ENCODE data around the gene CHPF. TPM values are rescaled to one million over a fixed set of nuclear protein-coding genes. Genes with fewer than 3 reads are reported as not detected.

Gene CHPF
- total RNA-seq, 1 experiment from 2014 or later: 13.8 TPM

DNA sequence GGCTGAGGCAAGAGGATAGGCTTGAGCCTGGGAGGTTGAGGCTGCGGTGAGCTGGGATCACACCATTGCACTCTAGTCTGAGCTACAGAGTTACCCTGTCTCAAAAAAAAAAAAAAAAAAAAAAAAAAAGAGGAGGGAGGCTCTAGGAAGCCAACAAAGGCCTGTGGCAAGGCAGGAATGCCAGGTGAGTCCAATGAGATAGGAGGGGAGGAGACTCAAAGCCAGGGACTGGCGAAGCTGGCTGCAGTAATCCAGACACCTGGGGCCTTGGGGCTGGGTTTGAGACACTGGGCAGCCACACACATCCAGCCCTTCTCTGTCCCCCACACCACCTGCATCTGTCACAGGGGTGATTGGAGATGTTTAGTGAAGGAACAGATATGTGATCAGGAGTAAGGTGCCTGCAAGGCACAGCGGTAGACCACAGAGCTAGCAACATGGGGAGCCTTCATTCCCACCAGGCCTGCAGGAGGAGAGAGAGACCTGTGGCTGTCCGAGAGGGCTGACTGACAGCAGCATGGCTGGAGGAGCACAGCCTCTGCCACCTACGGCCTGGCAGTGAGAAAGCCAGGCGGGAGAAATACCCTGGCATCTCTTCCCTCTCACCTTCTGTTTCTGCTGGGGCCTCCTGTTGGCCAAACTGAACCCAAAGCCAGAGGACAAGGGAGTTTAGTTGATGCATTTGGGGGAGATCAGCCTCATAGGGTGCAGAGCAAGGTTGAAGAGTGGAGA, 9.5 kb downstream of the CHPF start:
- no peak overlapping the region for H3K27ac ChIP-seq (ENCODE audit: low read depth, low read length, poor library complexity, severe bottlenecking)
- ChIA-PET CTCF (no interaction called here), POLR2A (ENCODE audit: low non-redundant PET) (no interaction called here)
- H3K4me1 ChIP-seq (ENCODE audit: insufficient read depth, low read length, poor library complexity, severe bottlenecking): peaks cover 9% of the 10 kb centered on the region
- no peak overlapping the region for H3K4me3 ChIP-seq (ENCODE audit: low read depth, low read length, poor library complexity, severe bottlenecking)
- no peaks in the 10 kb centered on the region for H3K36me3 ChIP-seq (ENCODE audit: insufficient read depth, low read length, poor library complexity, severe bottlenecking)
- H3K27me3 ChIP-seq (replicated peaks; ENCODE audit: insufficient read depth, low read depth, low read length, poor library complexity): no peaks in the 10 kb centered on the region
- no TSS peak for BruUV-seq (replicated peaks)
- TF ChIP-seq, protein P1, sequence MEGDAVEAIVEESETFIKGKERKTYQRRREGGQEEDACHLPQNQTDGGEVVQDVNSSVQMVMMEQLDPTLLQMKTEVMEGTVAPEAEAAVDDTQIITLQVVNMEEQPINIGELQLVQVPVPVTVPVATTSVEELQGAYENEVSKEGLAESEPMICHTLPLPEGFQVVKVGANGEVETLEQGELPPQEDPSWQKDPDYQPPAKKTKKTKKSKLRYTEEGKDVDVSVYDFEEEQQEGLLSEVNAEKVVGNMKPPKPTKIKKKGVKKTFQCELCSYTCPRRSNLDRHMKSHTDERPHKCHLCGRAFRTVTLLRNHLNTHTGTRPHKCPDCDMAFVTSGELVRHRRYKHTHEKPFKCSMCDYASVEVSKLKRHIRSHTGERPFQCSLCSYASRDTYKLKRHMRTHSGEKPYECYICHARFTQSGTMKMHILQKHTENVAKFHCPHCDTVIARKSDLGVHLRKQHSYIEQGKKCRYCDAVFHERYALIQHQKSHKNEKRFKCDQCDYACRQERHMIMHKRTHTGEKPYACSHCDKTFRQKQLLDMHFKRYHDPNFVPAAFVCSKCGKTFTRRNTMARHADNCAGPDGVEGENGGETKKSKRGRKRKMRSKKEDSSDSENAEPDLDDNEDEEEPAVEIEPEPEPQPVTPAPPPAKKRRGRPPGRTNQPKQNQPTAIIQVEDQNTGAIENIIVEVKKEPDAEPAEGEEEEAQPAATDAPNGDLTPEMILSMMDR (conservative IDR thresholded peaks at IDR 0.05; ENCODE audit: low read depth, low read length): no peak
- H3K9me3 ChIP-seq (ENCODE audit: low read depth, low read length, poor library complexity, severe bottlenecking): no peaks in the 10 kb centered on the region
- no peak for DNase-seq (ENCODE audit: low spot score)
- intact Hi-C loops (cut with micrococcal nuclease; ENCODE audit: unreplicated experiment): no loop called here

DNA sequence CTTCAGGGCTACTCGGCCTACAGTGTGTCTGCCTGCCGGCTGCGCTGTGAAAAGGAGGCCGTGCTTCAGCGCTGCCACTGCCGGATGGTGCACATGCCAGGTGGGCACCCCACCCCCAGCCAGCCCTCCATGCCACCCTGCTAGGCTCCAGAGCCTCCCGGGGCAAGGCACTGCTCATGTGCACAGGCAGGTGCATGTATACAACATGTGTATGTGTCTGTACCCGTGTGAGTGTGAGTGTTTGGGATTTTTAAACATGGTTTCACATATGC, 11.3 kb downstream of the CHPF start:
- CTCF ChIA-PET: interaction anchor here (0.5 to 3.3 kb wide), 2 partner anchors 36 to 144 kb away, joined by 5 to 101 read pairs; partner anchors contain the start of genes DNPEP and GMPPA
- no peaks in the 10 kb centered on the region for H3K27me3 ChIP-seq (replicated peaks; ENCODE audit: insufficient read depth, low read depth, low read length, poor library complexity)
- intact Hi-C loops (cut with micrococcal nuclease; ENCODE audit: unreplicated experiment): no loop called here
- no peak overlapping the region for H3K4me3 ChIP-seq (ENCODE audit: low read depth, low read length, poor library complexity, severe bottlenecking)
- H3K4me1 ChIP-seq (ENCODE audit: insufficient read depth, low read length, poor library complexity, severe bottlenecking): peaks cover 3% of the 10 kb centered on the region
- no peaks in the 10 kb centered on the region for H3K9me3 ChIP-seq (ENCODE audit: low read depth, low read length, poor library complexity, severe bottlenecking)
- POLR2A ChIA-PET (ENCODE audit: low non-redundant PET): no interaction called here
- no peaks in the 10 kb centered on the region for H3K36me3 ChIP-seq (ENCODE audit: insufficient read depth, low read length, poor library complexity, severe bottlenecking)
- H3K27ac ChIP-seq (ENCODE audit: low read depth, low read length, poor library complexity, severe bottlenecking): no peak overlapping the region
- no peak for DNase-seq (ENCODE audit: low spot score)
- no TSS peak for BruUV-seq (replicated peaks)
- no peak for TF ChIP-seq EZH2 (IDR thresholded peaks at IDR 0.05; ENCODE audit: borderline replicate concordance, low read depth, low read length, poor library complexity, severe bottlenecking)
- TF ChIP-seq, protein P1 (conservative IDR thresholded peaks at IDR 0.05; ENCODE audit: low read depth, low read length): no peak

DNA sequence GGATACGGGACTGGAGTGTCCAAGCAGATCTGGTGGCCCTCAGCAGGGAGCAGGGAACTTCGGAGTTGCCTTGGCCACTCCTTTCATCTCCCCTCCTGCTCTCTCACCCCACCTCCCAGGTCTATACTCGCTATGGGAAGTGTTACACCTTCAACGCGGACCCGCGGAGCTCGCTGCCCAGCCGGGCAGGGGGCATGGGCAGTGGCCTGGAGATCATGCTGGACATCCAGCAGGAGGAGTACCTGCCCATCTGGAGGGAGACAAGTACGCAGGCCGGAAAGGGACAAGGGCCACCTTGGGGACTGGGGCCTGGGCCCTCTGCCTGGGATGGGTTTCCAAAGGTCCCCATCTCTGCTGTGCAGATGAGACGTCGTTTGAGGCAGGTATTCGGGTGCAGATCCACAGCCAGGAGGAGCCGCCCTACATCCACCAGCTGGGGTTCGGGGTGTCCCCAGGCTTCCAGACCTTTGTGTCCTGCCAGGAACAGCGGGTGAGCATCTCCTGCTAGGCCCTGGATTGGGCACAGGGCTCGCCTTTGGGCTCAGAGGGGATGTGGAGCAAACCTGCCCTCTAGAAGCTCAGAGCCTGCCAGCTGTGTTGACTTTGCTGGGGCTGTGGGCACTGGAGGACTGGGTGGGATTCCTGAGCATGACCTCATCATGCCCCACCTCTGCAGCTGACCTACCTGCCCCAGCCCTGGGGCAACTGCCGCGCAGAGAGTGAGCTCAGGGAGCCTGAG, 11.8 kb downstream of the CHPF start:
- Histone ChIP-seq H3K36me3 (ENCODE audit: insufficient read depth, low read length, poor library complexity, severe bottlenecking) (no peaks in the 10 kb centered on the region), H3K9me3 (ENCODE audit: low read depth, low read length, poor library complexity, severe bottlenecking) (no peaks in the 10 kb centered on the region), H3K27ac (ENCODE audit: low read depth, low read length, poor library complexity, severe bottlenecking) (no peak overlapping the region), H3K4me3 (ENCODE audit: low read depth, low read length, poor library complexity, severe bottlenecking) (no peak overlapping the region), H3K27me3 (replicated peaks; ENCODE audit: insufficient read depth, low read depth, low read length, poor library complexity) (no peaks in the 10 kb centered on the region), H3K4me1 (ENCODE audit: insufficient read depth, low read length, poor library complexity, severe bottlenecking) (peaks cover 3% of the 10 kb centered on the region)
- intact Hi-C loops (cut with micrococcal nuclease; ENCODE audit: unreplicated experiment): no loop called here
- BruUV-seq (replicated peaks): no TSS peak
- TF ChIP-seq EZH2 (IDR thresholded peaks at IDR 0.05; ENCODE audit: borderline replicate concordance, low read depth, low read length, poor library complexity, severe bottlenecking): no peak
- TF ChIP-seq, protein P1 (conservative IDR thresholded peaks at IDR 0.05; ENCODE audit: low read depth, low read length): no peak
- DNase-seq (ENCODE audit: low spot score): no peak
- POLR2A ChIA-PET (ENCODE audit: low non-redundant PET): no interaction called here
- CTCF ChIA-PET: interaction anchor here (0.5 to 3.3 kb wide), 2 partner anchors 35 to 144 kb away, joined by 5 to 101 read pairs; partner anchors contain the start of genes DNPEP and GMPPA

Data from A673 (cell line).